Measurements from ENCODE around the gene SULT6B1. TPM values are rescaled to one million over a fixed set of nuclear protein-coding genes. Genes with fewer than 3 reads are reported as not detected.

SULT6B1 gene
- total RNA-seq, 1 experiment from 2014 or later, result not detected

DNA sequence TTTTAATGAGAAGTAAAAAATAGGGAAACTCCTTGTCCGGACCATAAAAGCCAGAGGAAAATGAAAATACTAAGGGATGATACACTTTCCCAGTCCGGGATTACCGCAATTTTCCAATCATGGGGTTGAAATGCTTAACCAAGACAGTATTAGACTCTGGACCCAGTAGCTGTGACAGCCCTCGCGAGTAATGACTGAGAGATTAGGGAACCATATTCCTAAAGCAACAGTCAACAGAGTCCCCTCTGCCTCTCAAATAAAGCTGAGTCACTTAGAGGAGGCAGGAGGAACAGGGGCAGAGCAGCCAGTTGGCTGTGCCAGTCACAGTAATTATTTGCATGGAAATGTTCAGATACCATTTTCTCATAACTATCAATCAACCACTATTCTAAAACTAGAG lies 69.3 kb downstream of the SULT6B1 start:
- no peaks in the 10 kb centered on the region for H3K4me1 Mint-ChIP-seq
- H3K27ac Mint-ChIP-seq, result peak overlapping the region in 2 of 3 experiments; percentile 8 to 87; a peak in 2 of 7 replicates
- Histone ChIP-seq H3K4me2 (ENCODE audit: insufficient read depth, insufficient read length, low read length) (no peak overlapping the region), H3K56ac (ENCODE audit: insufficient read length, low read depth, low read length) (no peak overlapping the region), H3K4me1 (ENCODE audit: insufficient read depth, low read length) (no peaks in the 10 kb centered on the region), H3K79me2 (ENCODE audit: insufficient read depth, low read length) (no peaks in the 10 kb centered on the region), H2BK5ac (ENCODE audit: insufficient read length, low read length) (no peak overlapping the region), H2BK20ac (ENCODE audit: low read depth, low read length, poor library complexity, severe bottlenecking) (no peak overlapping the region), H4K8ac (replicated peaks; ENCODE audit: insufficient read length, low read depth, low read length) (no peak overlapping the region), H2BK120ac (ENCODE audit: low read depth, low read length, poor library complexity, severe bottlenecking) (no peak overlapping the region), H3K79me1 (ENCODE audit: insufficient read depth, low read depth, low read length, poor library complexity, severe bottlenecking) (no peaks in the 10 kb centered on the region), H3K23ac (ENCODE audit: insufficient read length, low read depth, low read length) (no peak overlapping the region), H2AFZ (ENCODE audit: low read length) (no peak overlapping the region), H2BK15ac (ENCODE audit: low read depth, low read length) (no peak overlapping the region), H4K5ac (ENCODE audit: insufficient read length, low read depth, low read length) (no peak overlapping the region), H3K27me3 (ENCODE audit: insufficient read depth, low read length) (no peaks in the 10 kb centered on the region), H3K9me3 (ENCODE audit: control insufficient read depth, low read depth, low read length) (no peaks in the 10 kb centered on the region), H3K9ac (ENCODE audit: extremely low read depth, insufficient read length, low read length) (no peak overlapping the region), H3K23me2 (ENCODE audit: insufficient read length, low read depth, low read length, poor library complexity, severe bottlenecking) (no peaks in the 10 kb centered on the region), H2AK5ac (ENCODE audit: insufficient read length, low read length) (no peak overlapping the region), H3K27ac (ENCODE audit: insufficient read length, low read depth, low read length) (no peak overlapping the region), H3T11ph (ENCODE audit: low read length) (no peak overlapping the region), H2BK12ac (ENCODE audit: insufficient read length, low read depth, low read length) (no peak overlapping the region), H4K91ac (ENCODE audit: insufficient read length, low read depth, low read length) (no peak overlapping the region), H3K14ac (ENCODE audit: insufficient read depth, low read length) (no peak overlapping the region), H4K20me1 (ENCODE audit: control insufficient read depth, insufficient read depth, insufficient read length) (no peaks in the 10 kb centered on the region), H3K4ac (ENCODE audit: low read depth, low read length) (no peak overlapping the region), H3K18ac (ENCODE audit: insufficient read length, low read depth, low read length) (no peak overlapping the region)
- H3K36me3 Mint-ChIP-seq (ENCODE audit: insufficient read depth in 1 of 3, low read depth in 3 of 3), result peaks cover 11 to 52% (median 48%) of the 10 kb centered on the region in 3 experiments; a peak in 6 of 7 replicates
- H3K9me3 Mint-ChIP-seq, result no peaks in the 10 kb centered on the region
- WGBS (ENCODE audit: extremely low coverage, insufficient read length, low lambda C conversion rate), result no CpG with 5 or more reads among the region's 5 CpGs
- no peak for DNase-seq
- H3K27me3 Mint-ChIP-seq (ENCODE audit: low read depth), result no peaks in the 10 kb centered on the region
- H3K4me3 Mint-ChIP-seq, result no peak overlapping the region
- TF ChIP-seq, protein P1, sequence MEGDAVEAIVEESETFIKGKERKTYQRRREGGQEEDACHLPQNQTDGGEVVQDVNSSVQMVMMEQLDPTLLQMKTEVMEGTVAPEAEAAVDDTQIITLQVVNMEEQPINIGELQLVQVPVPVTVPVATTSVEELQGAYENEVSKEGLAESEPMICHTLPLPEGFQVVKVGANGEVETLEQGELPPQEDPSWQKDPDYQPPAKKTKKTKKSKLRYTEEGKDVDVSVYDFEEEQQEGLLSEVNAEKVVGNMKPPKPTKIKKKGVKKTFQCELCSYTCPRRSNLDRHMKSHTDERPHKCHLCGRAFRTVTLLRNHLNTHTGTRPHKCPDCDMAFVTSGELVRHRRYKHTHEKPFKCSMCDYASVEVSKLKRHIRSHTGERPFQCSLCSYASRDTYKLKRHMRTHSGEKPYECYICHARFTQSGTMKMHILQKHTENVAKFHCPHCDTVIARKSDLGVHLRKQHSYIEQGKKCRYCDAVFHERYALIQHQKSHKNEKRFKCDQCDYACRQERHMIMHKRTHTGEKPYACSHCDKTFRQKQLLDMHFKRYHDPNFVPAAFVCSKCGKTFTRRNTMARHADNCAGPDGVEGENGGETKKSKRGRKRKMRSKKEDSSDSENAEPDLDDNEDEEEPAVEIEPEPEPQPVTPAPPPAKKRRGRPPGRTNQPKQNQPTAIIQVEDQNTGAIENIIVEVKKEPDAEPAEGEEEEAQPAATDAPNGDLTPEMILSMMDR (conservative IDR thresholded peaks at IDR 0.05), result no peak

Other genes starting within 250 kb of the SULT6B1 start
- gene STRN, start 222.1 kb downstream of the SULT6B1 start, total RNA-seq (2021), result 31.4 and 31.7 TPM in 2 replicates
- 12.2 and 14.0 TPM in 2 replicates for gene HEATR5B, start 104.3 kb downstream of the SULT6B1 start, total RNA-seq (2021)
- 2.9 and 3.1 TPM in 2 replicates for gene GPATCH11, start 104.2 kb downstream of the SULT6B1 start, total RNA-seq (2021)
- gene EIF2AK2, start 31.7 kb downstream of the SULT6B1 start, total RNA-seq (2021), result 54.2 and 55.7 TPM in 2 replicates
- gene CEBPZOS, start 7.8 kb upstream of the SULT6B1 start, total RNA-seq (2021), result 0.64 and 1.5 TPM in 2 replicates
- 252 and 281 TPM in 2 replicates for gene CEBPZ, start 42.9 kb upstream of the SULT6B1 start, total RNA-seq (2021)
- 103 and 108 TPM in 2 replicates for gene NDUFAF7, start 43.0 kb upstream of the SULT6B1 start, total RNA-seq (2021)
- 63.3 and 63.8 TPM in 2 replicates for gene PRKD3, start 136.2 kb upstream of the SULT6B1 start, total RNA-seq (2021)
- not detected in 2 replicates for gene QPCT, start 156.0 kb upstream of the SULT6B1 start, total RNA-seq (2021)